WTC11 (cell line): Measurements from ENCODE around the gene GJA3. TPM values are rescaled to one million over a fixed set of nuclear protein-coding genes. Genes with fewer than 3 reads are reported as not detected.

Source experiments
- ATAC-seq: fragments of 200-7000 bp; cut with Tn5 transposase; 2 replicates; pipeline ENCODE4 v1.10.0; 2021; ENCODE audit warnings: mild to moderate bottlenecking, moderate library complexity
- CTCF ChIA-PET: fragments of 300-600 bp; sonication (Branson Sonifier 250); formaldehyde crosslinking; loops from one replicate; lab custom pipeline; 2021; ENCODE audit warnings: antibody characterized with exemption; lab: Charles Lee
- POLR2A ChIA-PET: fragments of 350-600 bp; sonication (Branson Sonifier 250); formaldehyde crosslinking; loops from one replicate; lab custom pipeline; 2021; ENCODE audit warnings: antibody characterized with exemption; lab: Charles Lee
- DNase-seq: peaks from one replicate; pipeline ENCODE4 v3.0.0; 2021; ENCODE audit warnings: low spot score
- H3K27ac Mint-ChIP-seq: 2 replicates; pipeline ENCODE4 v1.8.0; 2021; ENCODE audit warnings: mixed read lengths
- H3K27me3 Mint-ChIP-seq: 2 replicates; pipeline ENCODE4 v1.8.0; 2021; ENCODE audit warnings: low read depth, mild to moderate bottlenecking, moderate library complexity, mixed read lengths
- H3K36me3 Mint-ChIP-seq: 2 replicates; pipeline ENCODE4 v1.8.0; 2021; ENCODE audit warnings: mixed read lengths
- H3K4me1 Mint-ChIP-seq: 2 replicates; pipeline ENCODE4 v1.8.0; 2022; ENCODE audit warnings: mixed read lengths
- H3K4me3 Mint-ChIP-seq: 2 replicates; pipeline ENCODE4 v1.8.0; 2021; ENCODE audit warnings: mild to moderate bottlenecking, moderate library complexity, mixed read lengths
- H3K9me3 Mint-ChIP-seq: 2 replicates; pipeline ENCODE4 v1.8.0; 2021; ENCODE audit warnings: mixed read lengths
- ATF1 ChIP-seq: sonication (generic); formaldehyde crosslinking; IDR thresholded peaks from 2 replicates; pipeline ENCODE4 v1.8.1; 2023; ENCODE audit warnings: mild to moderate bottlenecking, moderate library complexity, missing genetic modification reagents
- GABPB1 ChIP-seq: sonication (generic); formaldehyde crosslinking; IDR thresholded peaks from 2 replicates; pipeline ENCODE4 v1.8.1; 2023; ENCODE audit warnings: mild to moderate bottlenecking, missing genetic modification reagents
- HMGA2 ChIP-seq: fragments of 250-450 bp; sonication (Bioruptor Pico); IDR thresholded peaks from 2 replicates; pipeline ENCODE4 v1.4.0; 2021; ENCODE audit warnings: mild to moderate bottlenecking, moderate library complexity
- KAT7 ChIP-seq: sonication (generic); formaldehyde crosslinking; IDR thresholded peaks from 2 replicates; pipeline ENCODE4 v1.8.1; 2023; ENCODE audit warnings: missing genetic modification reagents, mild to moderate bottlenecking, borderline replicate concordance
- OVOL2 ChIP-seq: fragments of 250-450 bp; sonication (Bioruptor Pico); IDR thresholded peaks from 2 replicates; pipeline ENCODE4 v1.9.0; 2021; ENCODE audit warnings: mild to moderate bottlenecking, borderline replicate concordance
- SMAD3 ChIP-seq: sonication (generic); formaldehyde crosslinking; IDR thresholded peaks from 2 replicates; pipeline ENCODE4 v1.8.0; 2022; ENCODE audit warnings: missing genetic modification reagents, mild to moderate bottlenecking, borderline replicate concordance
- ZNF138 ChIP-seq: sonication (generic); formaldehyde crosslinking; conservative IDR thresholded peaks from 2 replicates; pipeline ENCODE4 v1.8.1; 2022; ENCODE audit warnings: mild to moderate bottlenecking, moderate library complexity, missing genetic modification reagents
- ZNF219 ChIP-seq: sonication (generic); formaldehyde crosslinking; IDR thresholded peaks from 2 replicates; pipeline ENCODE4 v1.8.0; 2023; ENCODE audit warnings: missing genetic modification reagents, mild to moderate bottlenecking, borderline replicate concordance
- total RNA-seq: library from RNA; stranded (reverse); gene quantifications from 3 replicates; pipeline ENCODE4 v1.2.3, GENCODE V29; 2021
- TF ChIP-seq, protein P1 (sequence below): sonication (generic); formaldehyde crosslinking; IDR thresholded peaks from 2 replicates; pipeline ENCODE4 v1.8.1; 2022; ENCODE audit warnings: mild to moderate bottlenecking, moderate library complexity, missing genetic modification reagents
- TF ChIP-seq, protein P2 (sequence below): fragments of 200-600 bp; IDR thresholded peaks from 2 replicates; pipeline ENCODE4 v1.8.0; 2022; ENCODE audit warnings: antibody characterized with exemption
- TF ChIP-seq, protein P3 (sequence below): fragments of 250-450 bp; sonication (Bioruptor Pico); IDR thresholded peaks from 2 replicates; pipeline ENCODE4 v1.9.0; 2021; ENCODE audit warnings: mild to moderate bottlenecking
- TF ChIP-seq, protein P4 (sequence below): sonication (generic); formaldehyde crosslinking; IDR thresholded peaks from 2 replicates; pipeline ENCODE4 v1.8.1; 2023; ENCODE audit warnings: mild to moderate bottlenecking, moderate library complexity, missing genetic modification reagents
- TF ChIP-seq, protein P5 (sequence below): fragments of 250-450 bp; sonication (Bioruptor Pico); conservative IDR thresholded peaks from 2 replicates; pipeline ENCODE4 v1.9.0; 2021; ENCODE audit warnings: mild to moderate bottlenecking

Gene GJA3
- total RNA-seq, 1 experiment from 2014 or later = 0.48 TPM

DNA sequence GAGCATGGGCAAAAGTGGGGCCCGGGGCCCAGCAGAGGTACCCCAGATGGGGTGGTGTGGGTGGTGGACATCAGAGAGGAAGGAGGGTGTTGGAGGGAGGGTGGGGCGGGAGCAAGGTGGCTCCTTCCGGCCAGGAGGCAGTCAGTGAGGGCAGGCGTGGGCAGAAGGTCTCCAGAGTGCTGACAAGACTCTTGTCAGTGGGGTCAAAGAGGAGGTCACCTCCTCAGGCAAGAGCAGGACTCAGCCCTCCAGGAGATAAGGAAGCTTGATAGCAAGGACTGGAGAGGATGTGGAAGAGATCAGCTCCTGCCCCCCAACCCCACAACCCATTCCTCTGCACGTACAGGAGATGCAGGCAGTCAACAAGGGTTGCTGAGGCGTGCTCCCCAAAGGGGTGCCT is 9.8 kb downstream of the GJA3 start (continued):
- TF ChIP-seq, protein P1, sequence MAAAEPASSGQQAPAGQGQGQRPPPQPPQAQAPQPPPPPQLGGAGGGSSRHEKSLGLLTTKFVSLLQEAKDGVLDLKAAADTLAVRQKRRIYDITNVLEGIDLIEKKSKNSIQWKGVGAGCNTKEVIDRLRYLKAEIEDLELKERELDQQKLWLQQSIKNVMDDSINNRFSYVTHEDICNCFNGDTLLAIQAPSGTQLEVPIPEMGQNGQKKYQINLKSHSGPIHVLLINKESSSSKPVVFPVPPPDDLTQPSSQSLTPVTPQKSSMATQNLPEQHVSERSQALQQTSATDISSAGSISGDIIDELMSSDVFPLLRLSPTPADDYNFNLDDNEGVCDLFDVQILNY (CRISPR knock-in tag) = no peak
- TF ChIP-seq OVOL2 (CRISPR knock-in tag) (no peak), GABPB1 (CRISPR knock-in tag) (no peak), HMGA2 (CRISPR knock-in tag) (no peak)
- TF ChIP-seq, protein P2, sequence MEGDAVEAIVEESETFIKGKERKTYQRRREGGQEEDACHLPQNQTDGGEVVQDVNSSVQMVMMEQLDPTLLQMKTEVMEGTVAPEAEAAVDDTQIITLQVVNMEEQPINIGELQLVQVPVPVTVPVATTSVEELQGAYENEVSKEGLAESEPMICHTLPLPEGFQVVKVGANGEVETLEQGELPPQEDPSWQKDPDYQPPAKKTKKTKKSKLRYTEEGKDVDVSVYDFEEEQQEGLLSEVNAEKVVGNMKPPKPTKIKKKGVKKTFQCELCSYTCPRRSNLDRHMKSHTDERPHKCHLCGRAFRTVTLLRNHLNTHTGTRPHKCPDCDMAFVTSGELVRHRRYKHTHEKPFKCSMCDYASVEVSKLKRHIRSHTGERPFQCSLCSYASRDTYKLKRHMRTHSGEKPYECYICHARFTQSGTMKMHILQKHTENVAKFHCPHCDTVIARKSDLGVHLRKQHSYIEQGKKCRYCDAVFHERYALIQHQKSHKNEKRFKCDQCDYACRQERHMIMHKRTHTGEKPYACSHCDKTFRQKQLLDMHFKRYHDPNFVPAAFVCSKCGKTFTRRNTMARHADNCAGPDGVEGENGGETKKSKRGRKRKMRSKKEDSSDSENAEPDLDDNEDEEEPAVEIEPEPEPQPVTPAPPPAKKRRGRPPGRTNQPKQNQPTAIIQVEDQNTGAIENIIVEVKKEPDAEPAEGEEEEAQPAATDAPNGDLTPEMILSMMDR = no peak
- TF ChIP-seq, protein P3, sequence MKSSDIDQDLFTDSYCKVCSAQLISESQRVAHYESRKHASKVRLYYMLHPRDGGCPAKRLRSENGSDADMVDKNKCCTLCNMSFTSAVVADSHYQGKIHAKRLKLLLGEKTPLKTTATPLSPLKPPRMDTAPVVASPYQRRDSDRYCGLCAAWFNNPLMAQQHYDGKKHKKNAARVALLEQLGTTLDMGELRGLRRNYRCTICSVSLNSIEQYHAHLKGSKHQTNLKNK (CRISPR knock-in tag) = no peak

DNA sequence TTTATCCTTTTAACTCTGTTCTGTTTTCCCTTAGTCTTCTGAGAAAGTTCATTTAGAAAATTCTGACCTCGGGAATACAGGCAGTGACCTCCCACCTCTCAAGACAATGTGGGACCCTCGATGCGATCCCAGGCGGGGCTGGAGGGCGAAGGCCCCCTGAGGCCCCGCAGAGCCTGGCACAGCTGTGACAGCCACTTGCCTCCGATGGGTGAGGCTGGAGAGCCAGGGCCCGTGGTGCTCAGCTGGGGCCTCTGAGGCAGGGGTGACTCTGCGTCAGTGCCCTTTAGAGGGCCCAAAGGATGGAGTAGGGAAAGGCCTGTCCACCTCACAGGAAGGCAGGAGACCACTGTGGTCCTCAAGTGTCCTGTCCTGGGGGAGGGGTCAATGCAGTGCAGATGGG is 10.3 kb downstream of the GJA3 start:
- ATAC-seq = no peak
- DNase-seq = no peak
- Mint-ChIP-seq H3K4me1 (peaks cover 13% of the 10 kb centered on the region), H3K27ac (no peak overlapping the region), H3K4me3 (no peak overlapping the region), H3K36me3 (no peaks in the 10 kb centered on the region), H3K27me3 (peaks cover 8% of the 10 kb centered on the region; the same call in 1 of the 2 replicates), H3K9me3 (no peaks in the 10 kb centered on the region)
- TF ChIP-seq ZNF219 (CRISPR knock-in tag) = no peak
- no peak for TF ChIP-seq KAT7 (CRISPR knock-in tag)
- TF ChIP-seq, protein P4, sequence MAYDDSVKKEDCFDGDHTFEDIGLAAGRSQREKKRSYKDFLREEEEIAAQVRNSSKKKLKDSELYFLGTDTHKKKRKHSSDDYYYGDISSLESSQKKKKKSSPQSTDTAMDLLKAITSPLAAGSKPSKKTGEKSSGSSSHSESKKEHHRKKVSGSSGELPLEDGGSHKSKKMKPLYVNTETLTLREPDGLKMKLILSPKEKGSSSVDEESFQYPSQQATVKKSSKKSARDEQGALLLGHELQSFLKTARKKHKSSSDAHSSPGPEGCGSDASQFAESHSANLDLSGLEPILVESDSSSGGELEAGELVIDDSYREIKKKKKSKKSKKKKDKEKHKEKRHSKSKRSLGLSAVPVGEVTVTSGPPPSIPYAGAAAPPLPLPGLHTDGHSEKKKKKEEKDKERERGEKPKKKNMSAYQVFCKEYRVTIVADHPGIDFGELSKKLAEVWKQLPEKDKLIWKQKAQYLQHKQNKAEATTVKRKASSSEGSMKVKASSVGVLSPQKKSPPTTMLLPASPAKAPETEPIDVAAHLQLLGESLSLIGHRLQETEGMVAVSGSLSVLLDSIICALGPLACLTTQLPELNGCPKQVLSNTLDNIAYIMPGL (CRISPR knock-in tag) = no peak
- TF ChIP-seq ATF1 (CRISPR knock-in tag) = no peak
- POLR2A ChIA-PET = no interaction called here
- CTCF ChIA-PET = no interaction called here

DNA sequence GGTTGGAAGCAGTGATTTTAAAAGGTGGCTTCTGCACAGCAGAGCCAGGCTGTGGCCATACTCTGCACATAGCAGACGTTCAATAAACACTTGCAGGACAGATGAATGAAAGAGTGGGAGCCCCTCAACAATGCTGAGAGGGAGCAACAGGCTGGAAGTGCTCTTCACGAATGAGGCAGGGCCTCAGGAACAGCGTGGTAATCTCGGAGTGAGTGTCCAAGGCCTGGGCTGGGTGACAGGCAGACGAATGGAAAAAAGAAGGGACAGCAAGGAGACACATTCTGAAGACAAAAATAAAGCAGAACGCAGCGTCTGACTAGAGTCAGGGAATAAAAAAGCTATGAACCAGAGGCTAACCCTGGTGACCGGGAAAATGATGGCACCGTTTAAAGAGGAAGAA is 11.1 kb downstream of the GJA3 start:
- ATAC-seq (no peak), DNase-seq (no peak)
- H3K36me3 Mint-ChIP-seq = no peaks in the 10 kb centered on the region
- TF ChIP-seq ZNF138 (CRISPR knock-in tag) (no peak), SMAD3 (no peak)
- TF ChIP-seq, protein P5, sequence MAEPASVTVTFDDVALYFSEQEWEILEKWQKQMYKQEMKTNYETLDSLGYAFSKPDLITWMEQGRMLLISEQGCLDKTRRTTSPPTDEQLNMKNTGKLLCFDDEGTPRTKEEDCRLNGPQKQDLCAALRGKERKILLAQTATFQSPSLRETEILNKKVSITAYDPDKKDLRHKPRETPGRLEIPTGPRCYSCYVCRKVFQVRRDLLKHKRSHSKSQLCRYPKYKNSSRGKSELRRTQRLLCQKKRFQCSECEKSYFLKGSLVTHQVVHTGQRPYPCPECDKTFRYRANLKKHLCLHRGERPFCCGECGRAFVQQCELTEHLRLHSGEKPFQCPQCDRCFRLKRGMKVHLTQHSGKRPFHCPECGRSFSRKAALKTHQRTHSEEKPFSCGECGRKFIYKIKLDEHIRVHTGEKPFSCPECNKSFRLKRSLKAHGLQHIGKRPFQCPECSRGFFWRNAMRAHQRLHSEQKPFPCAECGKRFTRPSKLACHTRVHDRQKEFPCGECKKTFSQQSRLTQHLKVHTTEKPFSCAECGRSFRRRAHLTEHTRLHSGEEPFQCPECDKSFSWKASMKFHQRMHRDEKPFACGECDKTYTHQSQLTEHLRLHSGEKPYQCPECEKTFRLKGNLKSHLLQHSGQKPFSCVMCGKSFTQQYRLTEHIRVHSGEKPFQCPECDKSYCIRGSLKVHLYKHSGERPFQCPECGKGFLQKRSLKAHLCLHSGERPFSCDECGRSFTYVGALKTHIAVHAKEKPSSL (CRISPR knock-in tag) = no peak
- peaks cover 7% of the 10 kb centered on the region; the same call in 1 of the 2 replicates for H3K27me3 Mint-ChIP-seq
- POLR2A ChIA-PET = no interaction called here
- peaks cover 13% of the 10 kb centered on the region for H3K4me1 Mint-ChIP-seq
- CTCF ChIA-PET = no interaction called here
- H3K9me3 Mint-ChIP-seq = no peaks in the 10 kb centered on the region
- peak overlapping the region; percentile 3; the same call in 1 of the 2 replicates for H3K27ac Mint-ChIP-seq
- H3K4me3 Mint-ChIP-seq = no peak overlapping the region
